ENCODE data around the gene LCOR.

LCOR gene

DNA sequence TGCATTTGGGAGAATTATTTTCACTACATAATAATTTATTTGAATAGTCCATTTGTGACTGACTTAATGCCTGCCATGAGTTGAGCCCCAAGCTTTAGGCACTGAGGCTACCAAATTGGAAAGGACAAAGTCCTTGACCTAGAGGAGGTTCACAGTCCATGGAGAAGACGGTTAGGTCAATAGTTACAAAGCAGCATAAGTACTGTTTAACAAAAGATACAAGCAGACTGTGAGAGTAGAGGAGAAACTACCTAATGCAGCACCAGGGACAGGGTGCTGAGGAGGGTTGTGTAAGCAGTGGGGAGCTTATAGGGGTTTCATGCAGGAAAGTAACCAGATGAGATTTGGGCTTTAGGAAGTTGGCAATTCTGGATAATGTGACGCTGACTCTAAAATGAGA is 139.2 kb downstream of the LCOR start:
- ATAC-seq (replicated peaks; ENCODE audit: extremely low read depth, poor library complexity, severe bottlenecking) (no peak), DNase-seq (ENCODE audit: low spot score in 2 of 2) (no peak)
- Mint-ChIP-seq H3K4me3 (no peak overlapping the region), H3K27ac (ENCODE audit: low read depth) (no peak overlapping the region), H3K27me3 (no peaks in the 10 kb centered on the region), H3K9me3 (no peaks in the 10 kb centered on the region), H3K4me1 (no peaks in the 10 kb centered on the region), H3K36me3 (ENCODE audit: insufficient read depth) (peaks cover 4% of the 10 kb centered on the region)

DNA sequence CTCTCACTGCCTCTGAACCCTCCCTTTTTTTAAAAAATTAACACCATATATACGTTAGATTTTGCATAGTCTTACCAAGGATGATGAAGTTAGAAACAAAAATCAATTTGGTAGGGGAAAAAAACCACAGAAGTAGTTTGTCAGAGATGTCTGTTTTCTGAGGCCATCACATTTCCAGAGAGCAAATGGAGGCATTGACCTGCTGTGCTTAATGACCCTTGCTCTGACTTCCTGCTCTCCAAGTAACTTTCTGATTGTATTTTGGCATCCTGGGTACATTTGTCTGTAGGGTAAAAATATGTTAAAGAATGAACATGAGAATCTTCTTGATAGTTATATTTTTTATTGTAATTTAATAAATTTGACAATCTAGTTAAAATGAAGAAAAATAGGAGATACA is 140.2 kb downstream of the LCOR start:
- no peak for ATAC-seq (replicated peaks; ENCODE audit: extremely low read depth, poor library complexity, severe bottlenecking)
- no peaks in the 10 kb centered on the region for H3K27me3 Mint-ChIP-seq
- H3K4me1 Mint-ChIP-seq, result no peaks in the 10 kb centered on the region
- H3K4me3 Mint-ChIP-seq, result no peak overlapping the region
- no peak overlapping the region for H3K27ac Mint-ChIP-seq (ENCODE audit: low read depth)
- no peaks in the 10 kb centered on the region for H3K9me3 Mint-ChIP-seq
- no peak for DNase-seq (ENCODE audit: low spot score in 2 of 2)
- peaks cover 4% of the 10 kb centered on the region for H3K36me3 Mint-ChIP-seq (ENCODE audit: insufficient read depth)

DNA sequence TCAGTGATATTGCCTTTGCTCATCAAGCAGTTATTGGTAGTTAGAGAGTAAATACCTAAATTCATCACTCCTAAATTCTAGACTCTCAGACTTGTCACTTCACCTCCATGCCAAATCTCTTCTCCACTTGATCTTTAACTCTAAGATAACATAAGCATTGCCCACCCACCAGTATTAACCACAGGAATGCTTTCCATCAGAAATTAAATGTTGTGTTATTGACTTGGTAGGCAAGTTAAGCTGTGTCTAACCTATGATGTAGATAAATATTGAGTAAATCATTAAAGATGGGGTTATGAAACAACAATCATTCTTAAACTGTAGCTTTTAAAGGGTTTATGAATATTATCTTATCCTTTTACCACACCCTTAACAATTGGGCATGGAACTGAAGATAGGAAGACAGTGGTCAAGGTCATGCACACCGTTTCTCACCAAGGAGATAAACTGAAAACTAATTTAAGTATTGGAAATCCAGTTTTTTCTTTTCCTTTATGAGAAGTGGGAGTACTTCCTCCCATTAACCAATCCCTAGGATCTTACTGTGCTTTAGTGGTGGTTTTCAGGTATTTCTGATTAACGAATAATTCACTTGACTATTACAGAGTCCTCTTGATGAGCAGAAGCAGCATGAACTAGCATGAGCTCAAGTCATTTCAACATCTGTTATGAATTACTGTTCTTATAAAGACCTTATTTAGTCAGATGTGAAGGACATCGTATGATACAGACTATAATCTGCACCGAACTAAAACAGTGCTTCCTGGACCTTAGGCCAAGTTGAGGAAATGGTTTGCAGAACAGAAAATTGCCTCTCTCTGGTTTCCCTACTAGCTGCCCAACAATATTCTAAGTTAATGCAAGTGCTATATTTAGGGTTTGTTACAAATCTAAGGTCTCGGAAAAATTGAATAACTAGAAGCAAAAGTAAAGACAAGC is 142.0 kb downstream of the LCOR start:
- Mint-ChIP-seq H3K36me3 (ENCODE audit: insufficient read depth) (peaks cover 5% of the 10 kb centered on the region), H3K27me3 (no peaks in the 10 kb centered on the region), H3K4me3 (no peak overlapping the region), H3K9me3 (no peaks in the 10 kb centered on the region), H3K4me1 (no peaks in the 10 kb centered on the region), H3K27ac (ENCODE audit: low read depth) (no peak overlapping the region)
- no peak for ATAC-seq (replicated peaks; ENCODE audit: extremely low read depth, poor library complexity, severe bottlenecking)
- no peak for DNase-seq (ENCODE audit: low spot score in 2 of 2)

DNA sequence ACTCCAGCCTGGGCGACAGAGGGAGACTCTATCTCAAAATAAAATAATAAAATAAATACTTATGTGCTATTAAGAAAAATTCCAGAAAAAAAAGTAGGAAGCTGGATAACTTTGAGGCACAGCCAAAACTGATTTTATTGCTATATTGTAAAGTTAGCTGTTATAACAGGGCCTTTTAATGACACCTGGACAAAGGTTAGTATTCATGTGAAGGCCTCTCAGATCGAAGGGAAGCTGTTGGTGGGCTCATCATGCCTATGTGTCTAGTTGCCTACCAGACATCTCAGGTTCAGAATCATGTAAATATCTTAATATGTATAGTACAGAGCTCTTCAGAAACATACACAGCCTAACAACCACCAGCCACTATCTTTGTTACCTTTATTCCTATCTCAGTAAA is 143.0 kb downstream of the LCOR start:
- no peaks in the 10 kb centered on the region for H3K4me1 Mint-ChIP-seq
- H3K27me3 Mint-ChIP-seq, result no peaks in the 10 kb centered on the region
- no peaks in the 10 kb centered on the region for H3K9me3 Mint-ChIP-seq
- peaks cover 7% of the 10 kb centered on the region for H3K36me3 Mint-ChIP-seq (ENCODE audit: insufficient read depth)
- DNase-seq (ENCODE audit: low spot score in 2 of 2) (no peak), ATAC-seq (replicated peaks; ENCODE audit: extremely low read depth, poor library complexity, severe bottlenecking) (no peak)
- no peak overlapping the region for H3K27ac Mint-ChIP-seq (ENCODE audit: low read depth)
- H3K4me3 Mint-ChIP-seq, result no peak overlapping the region

DNA sequence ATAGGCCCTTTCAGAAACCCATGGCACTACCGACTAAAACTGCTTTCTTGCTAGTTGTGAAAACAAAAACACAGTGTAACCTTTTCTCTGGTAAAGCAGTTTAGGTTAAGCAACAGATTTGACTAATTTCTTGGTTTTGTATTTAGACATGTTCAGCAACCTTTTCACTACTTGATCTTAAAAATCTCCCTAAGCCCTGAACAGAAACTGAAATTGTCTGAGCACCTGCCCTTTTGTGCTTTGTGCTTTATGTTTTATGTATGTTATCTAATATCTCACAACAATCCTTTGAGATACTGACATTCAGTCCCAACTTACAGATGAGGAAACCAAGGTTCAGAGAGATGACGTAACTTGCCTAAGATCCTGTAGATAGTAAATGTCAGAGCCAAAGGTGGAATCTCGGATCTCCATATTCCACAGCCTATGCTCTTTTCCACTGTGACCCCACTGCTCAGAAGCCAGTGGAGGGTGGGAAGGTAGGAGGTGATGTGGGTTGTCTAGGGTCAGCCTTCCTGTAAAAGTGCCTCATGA is 146.6 kb downstream of the LCOR start:
- H3K4me1 Mint-ChIP-seq, result peaks cover 3% of the 10 kb centered on the region
- DNase-seq (ENCODE audit: low spot score in 2 of 2) (no peak), ATAC-seq (replicated peaks; ENCODE audit: extremely low read depth, poor library complexity, severe bottlenecking) (no peak)
- H3K27me3 Mint-ChIP-seq, result no peaks in the 10 kb centered on the region
- H3K4me3 Mint-ChIP-seq, result no peak overlapping the region
- no peaks in the 10 kb centered on the region for H3K9me3 Mint-ChIP-seq
- H3K27ac Mint-ChIP-seq (ENCODE audit: low read depth), result no peak overlapping the region
- peaks cover 18% of the 10 kb centered on the region for H3K36me3 Mint-ChIP-seq (ENCODE audit: insufficient read depth)

DNA sequence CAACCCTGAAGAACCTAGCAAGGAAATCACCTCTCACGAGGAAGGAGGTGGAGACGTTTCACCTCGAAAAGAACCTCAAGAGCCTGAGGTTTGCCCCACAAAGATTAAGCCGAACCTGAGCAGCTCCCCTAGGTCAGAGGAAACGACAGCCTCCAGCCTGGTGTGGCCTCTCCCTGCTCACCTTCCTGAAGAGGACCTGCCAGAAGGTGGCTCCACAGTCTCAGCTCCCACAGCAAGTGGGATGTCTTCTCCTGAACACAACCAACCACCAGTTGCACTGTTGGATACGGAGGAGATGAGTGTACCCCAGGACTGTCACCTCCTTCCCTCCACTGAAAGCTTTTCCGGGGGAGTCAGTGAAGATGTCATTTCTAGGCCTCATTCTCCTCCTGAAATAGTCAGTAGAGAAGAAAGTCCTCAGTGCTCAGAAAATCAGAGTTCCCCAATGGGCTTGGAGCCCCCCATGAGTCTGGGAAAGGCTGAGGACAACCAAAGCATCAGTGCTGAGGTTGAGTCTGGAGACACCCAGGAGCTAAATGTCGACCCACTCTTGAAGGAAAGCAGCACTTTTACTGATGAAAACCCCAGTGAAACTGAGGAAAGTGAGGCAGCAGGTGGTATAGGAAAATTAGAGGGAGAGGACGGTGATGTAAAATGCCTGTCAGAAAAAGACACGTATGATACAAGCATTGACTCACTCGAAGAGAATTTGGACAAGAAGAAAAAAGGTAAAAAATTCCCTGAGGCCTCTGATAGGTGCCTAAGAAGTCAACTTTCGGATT is 150.2 kb downstream of the LCOR start:
- Mint-ChIP-seq H3K27ac (ENCODE audit: low read depth) (peak overlapping the region; percentile 48), H3K9me3 (no peaks in the 10 kb centered on the region), H3K4me3 (no peak overlapping the region), H3K4me1 (peaks cover 4% of the 10 kb centered on the region), H3K36me3 (ENCODE audit: insufficient read depth) (peaks cover 20% of the 10 kb centered on the region), H3K27me3 (no peaks in the 10 kb centered on the region)
- ATAC-seq (replicated peaks; ENCODE audit: extremely low read depth, poor library complexity, severe bottlenecking), result no peak
- no peak for DNase-seq (ENCODE audit: low spot score in 2 of 2)

DNA sequence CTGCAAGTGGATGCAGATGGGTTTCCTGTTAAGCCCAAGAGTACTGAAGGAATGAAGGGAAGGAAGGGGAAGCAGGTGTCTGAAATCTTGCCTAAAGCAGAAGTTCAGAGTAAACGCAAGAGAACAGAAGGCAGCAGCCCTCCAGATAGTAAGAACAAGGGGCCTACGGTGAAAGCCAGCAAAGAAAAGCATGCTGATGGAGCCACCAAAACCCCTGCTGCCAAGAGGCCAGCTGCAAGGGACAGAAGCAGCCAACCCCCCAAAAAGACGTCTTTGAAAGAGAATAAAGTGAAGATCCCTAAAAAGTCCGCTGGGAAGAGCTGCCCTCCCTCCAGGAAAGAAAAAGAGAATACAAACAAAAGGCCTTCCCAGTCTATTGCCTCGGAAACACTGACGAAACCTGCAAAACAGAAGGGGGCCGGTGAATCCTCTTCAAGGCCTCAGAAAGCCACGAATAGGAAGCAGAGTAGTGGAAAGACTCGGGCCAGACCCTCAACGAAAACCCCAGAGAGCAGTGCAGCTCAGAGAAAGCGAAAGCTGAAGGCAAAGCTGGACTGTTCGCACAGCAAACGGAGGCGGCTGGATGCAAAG is 152.5 kb downstream of the LCOR start:
- no peak overlapping the region for H3K4me3 Mint-ChIP-seq
- ATAC-seq (replicated peaks; ENCODE audit: extremely low read depth, poor library complexity, severe bottlenecking) (no peak), DNase-seq (ENCODE audit: low spot score in 2 of 2) (no peak)
- no peaks in the 10 kb centered on the region for H3K9me3 Mint-ChIP-seq
- no peak overlapping the region for H3K27ac Mint-ChIP-seq (ENCODE audit: low read depth)
- H3K36me3 Mint-ChIP-seq (ENCODE audit: insufficient read depth), result peaks cover 16% of the 10 kb centered on the region
- no peaks in the 10 kb centered on the region for H3K27me3 Mint-ChIP-seq
- H3K4me1 Mint-ChIP-seq, result peaks cover 4% of the 10 kb centered on the region

DNA sequence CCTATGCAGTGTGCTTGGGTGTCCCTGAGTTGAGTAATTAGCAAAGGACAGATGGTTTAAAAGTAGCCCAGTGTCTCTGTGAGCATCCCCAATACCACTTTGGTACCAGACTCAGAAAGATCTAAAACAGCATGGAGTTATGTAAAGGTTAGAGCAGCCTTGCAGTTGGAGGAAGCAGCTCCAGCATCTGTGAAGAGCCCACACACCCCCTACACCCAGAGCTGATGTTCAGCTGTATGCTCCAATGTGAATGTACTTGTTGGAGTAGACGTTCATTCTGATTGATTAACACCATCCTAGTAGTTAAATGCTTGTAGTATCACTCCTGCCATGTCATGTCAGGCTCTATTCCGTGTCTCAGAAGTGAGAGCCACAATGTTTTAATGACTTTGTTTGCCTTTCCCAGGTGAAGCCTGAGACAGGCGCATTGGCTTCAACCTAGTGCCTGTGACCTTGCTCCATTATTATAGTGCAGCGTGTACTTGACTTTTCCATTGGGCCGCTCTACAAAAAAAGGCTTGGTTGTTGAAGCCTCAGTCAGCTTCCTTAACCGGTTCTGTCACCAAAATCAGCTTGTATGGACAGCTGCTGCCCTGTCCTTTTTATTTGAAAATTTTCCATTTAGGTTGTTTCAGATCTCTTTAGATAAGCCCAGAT is 154.2 kb downstream of the LCOR start:
- Mint-ChIP-seq H3K36me3 (ENCODE audit: insufficient read depth) (peaks cover 11% of the 10 kb centered on the region), H3K27ac (ENCODE audit: low read depth) (no peak overlapping the region), H3K27me3 (no peaks in the 10 kb centered on the region), H3K9me3 (no peaks in the 10 kb centered on the region), H3K4me1 (peaks cover 4% of the 10 kb centered on the region), H3K4me3 (no peak overlapping the region)
- no peak for ATAC-seq (replicated peaks; ENCODE audit: extremely low read depth, poor library complexity, severe bottlenecking)
- no peak for DNase-seq (ENCODE audit: low spot score in 2 of 2)

DNA sequence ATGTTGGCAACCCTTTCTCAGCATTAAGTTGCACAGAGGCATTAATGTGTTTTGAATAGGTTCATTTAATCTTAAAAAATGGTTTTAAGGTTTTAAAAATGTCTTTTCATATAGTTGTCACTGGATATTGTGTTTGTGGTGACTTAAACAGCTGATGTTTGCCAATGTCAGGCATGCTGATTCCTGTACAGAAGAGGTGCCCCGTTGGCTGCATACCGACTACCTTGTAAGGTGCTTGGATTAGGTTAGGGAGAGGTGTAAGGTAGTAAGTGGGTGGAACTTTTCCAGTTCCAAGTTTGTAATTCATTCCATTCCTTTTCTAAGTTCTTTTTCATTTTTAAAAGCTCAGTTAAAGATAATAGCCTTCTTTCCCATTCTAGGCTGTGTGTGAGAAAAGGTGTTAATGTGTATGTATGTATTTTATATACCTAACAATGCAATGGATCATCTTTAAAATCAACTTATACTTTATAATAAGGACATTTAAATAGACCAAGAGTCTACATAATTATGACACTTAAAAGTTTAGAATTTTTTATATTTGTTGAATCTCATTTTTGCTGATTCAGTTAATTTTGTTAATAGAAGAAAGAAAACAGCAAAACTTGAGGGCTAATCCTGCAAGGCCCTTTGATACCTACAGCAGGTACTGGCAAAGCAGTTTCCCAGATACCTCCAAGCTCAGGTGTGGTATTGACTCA is 155.2 kb downstream of the LCOR start:
- no peaks in the 10 kb centered on the region for H3K27me3 Mint-ChIP-seq
- no peak overlapping the region for H3K4me3 Mint-ChIP-seq
- ATAC-seq (replicated peaks; ENCODE audit: extremely low read depth, poor library complexity, severe bottlenecking), result no peak
- DNase-seq (ENCODE audit: low spot score in 2 of 2), result no peak
- H3K9me3 Mint-ChIP-seq, result no peaks in the 10 kb centered on the region
- H3K27ac Mint-ChIP-seq (ENCODE audit: low read depth), result no peak overlapping the region
- peaks cover 4% of the 10 kb centered on the region for H3K4me1 Mint-ChIP-seq
- H3K36me3 Mint-ChIP-seq (ENCODE audit: insufficient read depth), result peaks cover 4% of the 10 kb centered on the region

DNA sequence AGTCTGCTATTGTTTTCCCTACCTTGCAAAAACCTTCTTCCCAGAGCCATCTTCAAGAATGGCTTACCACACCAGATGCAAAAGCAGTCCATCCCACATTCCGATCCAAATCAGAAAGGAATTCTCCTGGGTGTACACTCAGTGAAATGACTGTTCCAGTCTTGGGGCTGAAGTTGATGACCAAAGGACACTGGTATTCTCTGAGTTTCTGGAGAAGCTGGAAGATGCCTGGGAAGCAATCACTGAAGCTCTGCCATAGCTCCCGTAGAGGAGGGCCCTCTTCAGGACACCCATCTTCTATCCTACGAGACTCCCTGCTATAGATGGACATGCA is 155.7 kb downstream of the LCOR start:
- Mint-ChIP-seq H3K4me1 (peaks cover 4% of the 10 kb centered on the region), H3K36me3 (ENCODE audit: insufficient read depth) (peaks cover 4% of the 10 kb centered on the region), H3K9me3 (no peaks in the 10 kb centered on the region), H3K27me3 (no peaks in the 10 kb centered on the region), H3K4me3 (no peak overlapping the region), H3K27ac (ENCODE audit: low read depth) (no peak overlapping the region)
- DNase-seq (ENCODE audit: low spot score in 2 of 2) (no peak), ATAC-seq (replicated peaks; ENCODE audit: extremely low read depth, poor library complexity, severe bottlenecking) (no peak)

DNA sequence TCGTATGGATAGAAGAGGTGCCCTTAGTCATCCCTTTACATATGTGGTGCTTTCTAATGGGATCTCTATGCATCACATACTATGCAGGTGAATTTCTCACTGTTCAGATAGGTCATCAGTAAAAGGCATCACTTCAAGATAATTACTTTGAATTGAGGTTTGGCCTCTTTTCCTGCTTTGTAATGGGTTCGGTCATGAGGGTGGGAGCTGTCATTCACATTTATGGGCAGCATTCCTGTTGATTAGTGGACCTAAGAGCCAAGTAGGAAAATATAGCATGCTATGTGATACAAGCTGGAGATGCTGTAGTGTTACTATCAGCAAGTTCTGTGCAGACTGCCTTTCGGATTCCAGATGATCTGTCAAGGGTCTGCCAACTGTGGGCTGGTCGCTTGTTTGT is 156.3 kb downstream of the LCOR start:
- Mint-ChIP-seq H3K4me3 (no peak overlapping the region), H3K36me3 (ENCODE audit: insufficient read depth) (peaks cover 4% of the 10 kb centered on the region), H3K27ac (ENCODE audit: low read depth) (no peak overlapping the region), H3K9me3 (no peaks in the 10 kb centered on the region), H3K27me3 (no peaks in the 10 kb centered on the region), H3K4me1 (peaks cover 4% of the 10 kb centered on the region)
- no peak for ATAC-seq (replicated peaks; ENCODE audit: extremely low read depth, poor library complexity, severe bottlenecking)
- no peak for DNase-seq (ENCODE audit: low spot score in 2 of 2)

DNA sequence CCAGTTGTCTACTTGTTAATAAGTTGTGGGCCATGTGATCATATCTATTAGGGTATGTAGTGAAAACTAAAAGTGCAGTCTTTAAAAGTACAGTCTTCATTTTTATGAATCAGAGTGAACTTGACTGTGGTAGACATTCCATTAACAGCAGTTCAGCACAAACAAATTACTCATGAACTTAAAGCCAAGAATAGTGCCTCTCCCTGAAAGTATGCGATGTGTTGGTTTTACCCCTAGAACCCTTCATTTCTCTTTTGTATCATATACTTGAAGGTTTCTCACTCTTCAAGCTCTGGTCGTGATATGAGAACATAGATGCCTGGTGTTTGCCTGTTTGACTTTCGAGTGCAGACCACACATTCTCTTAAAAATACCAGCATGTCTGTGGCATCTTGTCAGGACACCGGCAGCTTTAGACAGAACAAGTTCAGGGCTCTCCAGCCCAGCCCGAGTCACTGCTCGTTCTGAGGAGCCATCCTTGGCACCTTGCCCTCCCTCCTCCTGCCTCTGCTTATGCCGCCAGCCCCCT is 159.3 kb downstream of the LCOR start:
- Mint-ChIP-seq H3K4me1 (no peaks in the 10 kb centered on the region), H3K36me3 (ENCODE audit: insufficient read depth) (peaks cover 1% of the 10 kb centered on the region), H3K4me3 (no peak overlapping the region), H3K27me3 (no peaks in the 10 kb centered on the region), H3K9me3 (no peaks in the 10 kb centered on the region), H3K27ac (ENCODE audit: low read depth) (no peak overlapping the region)
- DNase-seq (ENCODE audit: low spot score in 2 of 2), result no peak
- ATAC-seq (replicated peaks; ENCODE audit: extremely low read depth, poor library complexity, severe bottlenecking), result no peak

Data from central memory CD8-positive, alpha-beta T cell (primary cell).